HG02623 (cell line): ENCODE measurements around the gene ACER3.
"Not testable (repeated sequence)": the region's sequence is repeated elsewhere in the genome, so short reads cannot be mapped to it uniquely, and the experiment has no call there.

Experiments
- ATAC-seq: cut with Tn5 transposase; IDR thresholded peaks from one replicate; pipeline ENCODE4 v1.9.1; 2021; ENCODE audit warnings: moderate library complexity; ENCODE audit not compliant: unreplicated experiment

Gene ACER3

GRCh38 chr11:76872959-76873827 is 12.5 kb downstream of the ACER3 start:
- no peak for ATAC-seq

GRCh38 chr11:76878014-76878413 is 17.3 kb downstream of the ACER3 start:
- ATAC-seq = no peak

GRCh38 chr11:76880314-76880713 is 19.6 kb downstream of the ACER3 start:
- ATAC-seq = no peak

GRCh38 chr11:76880956-76881355 is 20.2 kb downstream of the ACER3 start:
- no peak for ATAC-seq

- ATAC-seq = no peak
These were observed 24.8 kb downstream of the ACER3 start for GRCh38 chr11:76885390-76886097.

GRCh38 chr11:76888989-76889388 is 28.3 kb downstream of the ACER3 start:
- no peak for ATAC-seq

GRCh38 chr11:76889411-76889975 is 28.8 kb downstream of the ACER3 start:
- ATAC-seq = no peak

- ATAC-seq = no peak
These were observed 29.6 kb downstream of the ACER3 start for GRCh38 chr11:76890329-76890728.

- ATAC-seq = no peak
These were observed 30.6 kb downstream of the ACER3 start for GRCh38 chr11:76891285-76891684.

GRCh38 chr11:76891793-76892192 is 31.1 kb downstream of the ACER3 start:
- no peak for ATAC-seq

GRCh38 chr11:76892306-76892705 is 31.6 kb downstream of the ACER3 start:
- no peak for ATAC-seq

- no peak for ATAC-seq
These were observed 36.5 kb downstream of the ACER3 start for GRCh38 chr11:76897233-76897632.

- no peak for ATAC-seq
These were observed 40.4 kb downstream of the ACER3 start for GRCh38 chr11:76901144-76901543.

- ATAC-seq = not testable (repeated sequence)
These were observed 40.9 kb downstream of the ACER3 start for GRCh38 chr11:76901622-76902021.

- no peak for ATAC-seq
These were observed 41.6 kb downstream of the ACER3 start for GRCh38 chr11:76902121-76903014.

GRCh38 chr11:76903325-76903724 is 42.6 kb downstream of the ACER3 start:
- ATAC-seq = no peak

GRCh38 chr11:76910620-76911414 is 50.1 kb downstream of the ACER3 start:
- ATAC-seq = no peak

GRCh38 chr11:76911415-76911808 is 50.7 kb downstream of the ACER3 start:
- no peak for ATAC-seq

- ATAC-seq = no peak
These were observed 56.0 kb downstream of the ACER3 start for GRCh38 chr11:76916712-76917111.

- no peak for ATAC-seq
These were observed 58.2 kb downstream of the ACER3 start for GRCh38 chr11:76918941-76919386.
